GM18858 (cell line): ENCODE measurements around the gene LACTB.
"Not testable (repeated sequence)": the region's sequence is repeated elsewhere in the genome, so short reads cannot be mapped to it uniquely, and the experiment has no call there.

ENCODE experiments used
- ATAC-seq: cut with Tn5 transposase; IDR thresholded peaks from one replicate; pipeline ENCODE4 v1.9.1; 2021; ENCODE audit not compliant: unreplicated experiment

Gene LACTB

GRCh38 chr15:63089260-63090043, 32.2 kb upstream of the LACTB start:
- ATAC-seq, result no peak

- no peak for ATAC-seq
These were observed 31.2 kb upstream of the LACTB start for GRCh38 chr15:63090472-63090871.

GRCh38 chr15:63090887-63091286, 30.8 kb upstream of the LACTB start:
- no peak for ATAC-seq

GRCh38 chr15:63091679-63092446, 29.8 kb upstream of the LACTB start:
- no peak for ATAC-seq

GRCh38 chr15:63093486-63094205, 28.0 kb upstream of the LACTB start:
- ATAC-seq, result no peak

GRCh38 chr15:63094495-63094931, 27.1 kb upstream of the LACTB start:
- no peak for ATAC-seq

- no peak for ATAC-seq
These were observed 25.5 kb upstream of the LACTB start for GRCh38 chr15:63096178-63096577.

GRCh38 chr15:63098901-63099300, 22.8 kb upstream of the LACTB start:
- not testable (repeated sequence) for ATAC-seq

GRCh38 chr15:63099581-63099980, 22.1 kb upstream of the LACTB start:
- ATAC-seq, result not testable (repeated sequence)

- no peak for ATAC-seq
These were observed 18.2 kb upstream of the LACTB start for GRCh38 chr15:63103416-63103815.

GRCh38 chr15:63104727-63105126, 16.9 kb upstream of the LACTB start:
- no peak for ATAC-seq

GRCh38 chr15:63105354-63105753, 16.3 kb upstream of the LACTB start:
- not testable (repeated sequence) for ATAC-seq

- ATAC-seq, result no peak
These were observed 13.6 kb upstream of the LACTB start for GRCh38 chr15:63107895-63108546.

GRCh38 chr15:63109498-63109897, 12.2 kb upstream of the LACTB start:
- no peak for ATAC-seq

GRCh38 chr15:63109920-63110319, 11.7 kb upstream of the LACTB start:
- no peak for ATAC-seq

GRCh38 chr15:63110428-63111026, 11.1 kb upstream of the LACTB start:
- ATAC-seq, result no peak

- ATAC-seq, result no peak
These were observed 10.2 kb upstream of the LACTB start for GRCh38 chr15:63111481-63111880.

- ATAC-seq, result no peak
These were observed 8.8 kb upstream of the LACTB start for GRCh38 chr15:63112871-63113270.

GRCh38 chr15:63114465-63114864, 7.2 kb upstream of the LACTB start:
- no peak for ATAC-seq

- no peak for ATAC-seq
These were observed 2.8 kb upstream of the LACTB start for GRCh38 chr15:63118854-63119253.
